Common myeloid progenitor, CD34-positive (primary cell): ENCODE results near the gene MEX3C.

Source experiments
- CTCF ChIA-PET: fragments of 350-600 bp; sonication (Branson Sonifier 250); formaldehyde crosslinking; loops from one replicate; lab custom pipeline; 2021; ENCODE audit warnings: antibody characterized with exemption; lab: Charles Lee
- POLR2A ChIA-PET: fragments of 350-600 bp; sonication (Branson Sonifier 250); formaldehyde crosslinking; loops from one replicate; lab custom pipeline; 2021; ENCODE audit warnings: antibody characterized with exemption; lab: Charles Lee
- DNase-seq, 3 donors: peaks; one replicate each; pipeline versions ENCODE4 v3.0.0 to v3.0.0-alpha.2; 2013
- H3K27ac ChIP-seq, 2 experiments: 1 replicate in 1 of 2; 2 replicates in 1 of 2; pipeline ENCODE4 v1.7.0; 2013; ENCODE audit warnings: inconsistent platforms in 2 of 2, low read length in 2 of 2, mild to moderate bottlenecking in 2 of 2, low read depth in 1 of 2, moderate library complexity in 1 of 2; ENCODE audit not compliant: severe bottlenecking in 2 of 2, insufficient read depth in 1 of 2, poor library complexity in 1 of 2
- H3K27me3 ChIP-seq, 5 experiments: replicated peaks in 2 of 5; 1 replicate in 3 of 5; 2 replicates in 2 of 5; pipeline versions ENCODE4 v1.6.1 to v1.7.0; 2013; ENCODE audit warnings: low read length in 4 of 5, mild to moderate bottlenecking in 2 of 5, moderate library complexity in 2 of 5, inconsistent platforms in 1 of 5; ENCODE audit not compliant: insufficient read depth in 5 of 5, control insufficient read depth in 4 of 5
- H3K36me3 ChIP-seq, 4 experiments: 1 replicate in 2 of 4; 2 replicates in 2 of 4; pipeline versions ENCODE4 v1.6.1 to v1.7.0; 2013; ENCODE audit warnings: low read length in 3 of 4, control low read depth in 1 of 4, mild to moderate bottlenecking in 1 of 4; ENCODE audit not compliant: control insufficient read depth in 4 of 4, insufficient read depth in 4 of 4
- H3K4me1 ChIP-seq, 4 experiments: 1 replicate in 3 of 4; 2 replicates in 1 of 4; pipeline versions ENCODE4 v1.6.1 to v1.7.1; 2013; ENCODE audit warnings: low read length in 3 of 4, mild to moderate bottlenecking in 3 of 4, control low read depth in 1 of 4, inconsistent platforms in 1 of 4, moderate library complexity in 1 of 4; ENCODE audit not compliant: control insufficient read depth in 4 of 4, insufficient read depth in 4 of 4; ENCODE audit errors: control extremely low read depth in 1 of 4
- H3K4me3 ChIP-seq, 7 experiments: 1 replicate in 4 of 7; 2 replicates in 3 of 7; pipeline versions ENCODE4 v1.5.1 to v1.7.0; 2013; ENCODE audit warnings: mild to moderate bottlenecking in 7 of 7, low read length in 6 of 7, moderate library complexity in 6 of 7, inconsistent platforms in 2 of 7, low read depth in 2 of 7, control low read depth in 1 of 7; ENCODE audit not compliant: insufficient read depth in 4 of 7, control insufficient read depth in 1 of 7; ENCODE audit errors: extremely low read depth in 1 of 7
- H3K9me3 ChIP-seq, 5 experiments: 1 replicate in 4 of 5; 2 replicates in 1 of 5; pipeline versions ENCODE4 v1.6.1 to v1.7.1; 2013; ENCODE audit warnings: low read length in 4 of 5, mild to moderate bottlenecking in 2 of 5, inconsistent platforms in 1 of 5, low read depth in 1 of 5, moderate library complexity in 1 of 5; ENCODE audit not compliant: control insufficient read depth in 4 of 5, insufficient read depth in 2 of 5; ENCODE audit errors: control extremely low read depth in 1 of 5
- WGBS: methylation state at CpG from one replicate; pipeline ENCODE4 v1.1.5; 2013; ENCODE audit not compliant: insufficient coverage; 5-methylcytosine and 5-hydroxymethylcytosine counted together

MEX3C gene

GRCh38 chr18:51227660-51228059 lies 30.2 kb upstream of the MEX3C start:
- Histone ChIP-seq H3K4me3 (no peak overlapping the region), H3K36me3 (no peaks in the 10 kb centered on the region), H3K4me1 (no peaks in the 10 kb centered on the region), H3K27ac (no peak overlapping the region), H3K9me3 (no peaks in the 10 kb centered on the region), H3K27me3 (no peaks in the 10 kb centered on the region)
- WGBS: 83% methylated on average over 1 of the region's 1 CpG
- POLR2A ChIA-PET: no interaction called here
- no peak for DNase-seq
- CTCF ChIA-PET: no interaction called here

DNA sequence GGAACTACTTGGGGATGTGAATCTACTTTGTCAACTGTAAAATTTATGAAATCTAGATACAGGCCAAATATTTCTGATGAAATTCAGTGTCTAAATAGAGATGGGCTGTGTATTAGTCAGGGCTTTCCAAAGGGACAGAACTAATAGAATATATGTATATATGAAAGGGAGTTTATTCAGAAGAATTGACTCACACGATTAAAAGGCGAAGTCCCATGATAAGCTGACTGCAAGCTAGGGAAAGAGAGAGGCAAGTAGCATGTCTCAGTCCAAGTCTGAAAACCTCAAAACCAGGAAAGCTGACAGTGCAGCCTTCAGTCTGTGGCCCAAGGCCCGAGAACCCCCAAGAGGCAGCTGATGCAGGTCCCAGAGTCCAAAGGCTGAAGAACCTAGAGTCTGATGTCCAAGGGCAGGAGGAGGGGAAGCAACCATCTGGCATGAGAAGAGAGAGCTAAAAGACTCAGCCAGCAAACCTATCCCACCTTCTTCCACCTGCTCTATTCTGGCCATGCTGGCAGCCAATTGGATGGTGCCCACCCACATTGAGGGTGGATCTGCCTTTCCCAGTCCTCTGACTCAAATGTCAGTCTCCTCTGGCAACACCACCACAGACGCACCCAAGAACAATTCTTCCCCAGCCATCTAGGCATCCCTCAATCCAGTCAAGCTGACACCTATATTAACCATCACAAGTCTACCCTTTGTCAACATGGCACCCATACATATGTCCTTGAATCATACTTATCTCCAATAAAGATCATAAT lies 29.3 kb upstream of the MEX3C start:
- CTCF ChIA-PET: no interaction called here
- Histone ChIP-seq H3K9me3 (peaks cover 0 to 2% (median 0%) of the 10 kb centered on the region in 5 experiments), H3K36me3 (no peaks in the 10 kb centered on the region), H3K4me1 (no peaks in the 10 kb centered on the region), H3K27me3 (peaks cover 0 to 1% (median 0%) of the 10 kb centered on the region in 5 experiments), H3K27ac (no peak overlapping the region), H3K4me3 (no peak overlapping the region)
- WGBS: 100% methylated on average over 4 of the region's 4 CpGs
- POLR2A ChIA-PET: no interaction called here
- DNase-seq: no peak

- ChIA-PET CTCF (no interaction called here), POLR2A (no interaction called here)
- Histone ChIP-seq H3K4me3 (no peak overlapping the region), H3K27ac (no peak overlapping the region), H3K4me1 (no peaks in the 10 kb centered on the region), H3K36me3 (no peaks in the 10 kb centered on the region), H3K27me3 (peaks cover 0 to 1% (median 0%) of the 10 kb centered on the region in 5 experiments), H3K9me3 (peaks cover 0 to 2% (median 0%) of the 10 kb centered on the region in 5 experiments)
- 89% methylated on average over 1 of the region's 4 CpGs for WGBS
- no peak for DNase-seq
These were observed 28.6 kb upstream of the MEX3C start for GRCh38 chr18:51226068-51226467.

GRCh38 chr18:51212606-51213005 lies 15.1 kb upstream of the MEX3C start:
- H3K36me3 ChIP-seq: no peaks in the 10 kb centered on the region
- H3K27ac ChIP-seq: no peak overlapping the region
- peaks cover 4 to 16% (median 10%) of the 10 kb centered on the region in 4 experiments for H3K4me1 ChIP-seq
- H3K27me3 ChIP-seq: no peaks in the 10 kb centered on the region
- ChIA-PET POLR2A (no interaction called here), CTCF (interaction anchor here (0.9 to 1.0 kb wide), 2 partner anchors 16 to 66 kb away, joined by 3 to 4 read pairs; partner anchors contain the start of gene MEX3C)
- H3K4me3 ChIP-seq: no peak overlapping the region
- no peak for DNase-seq
- H3K9me3 ChIP-seq: no peaks in the 10 kb centered on the region
- 100% methylated on average over 1 of the region's 2 CpGs for WGBS

- no CpG with 5 or more reads among the region's 4 CpGs for WGBS
- POLR2A ChIA-PET: no interaction called here
- peak; percentile 70 to 95 (median 92) for DNase-seq
These were observed 14.1 kb upstream of the MEX3C start for GRCh38 chr18:51211552-51211951.

GRCh38 chr18:51196811-51197660 lies 445 bp downstream of the MEX3C start:
- CTCF ChIA-PET: interaction anchor here (1.0 to 5.5 kb wide), 6 partner anchors 12 to 87 kb away, joined by 3 to 29 read pairs (median 4); no protein-coding TSS in a partner anchor
- DNase-seq: peak; percentile 18 to 68 (median 60)
- peak overlapping the region; percentile 84 to 99 (median 89) for H3K4me3 ChIP-seq

More at GRCh38 chr18:51211552-51211951, 14.1 kb upstream of the MEX3C start:
- Histone ChIP-seq H3K4me3 (peak overlapping the region in 1 of 7 experiments; percentile 17), H3K27ac (no peak overlapping the region), H3K9me3 (no peaks in the 10 kb centered on the region), H3K4me1 (peaks cover 4 to 16% (median 10%) of the 10 kb centered on the region in 4 experiments), H3K36me3 (no peaks in the 10 kb centered on the region), H3K27me3 (no peaks in the 10 kb centered on the region)
- CTCF ChIA-PET: no interaction called here

More at GRCh38 chr18:51196811-51197660, 445 bp downstream of the MEX3C start:
- peaks cover 11 to 31% (median 22%) of the 10 kb centered on the region in 4 experiments for H3K4me1 ChIP-seq
- POLR2A ChIA-PET: interaction anchor here (1.1 kb wide), 1 partner anchor 167 kb away, joined by 3 read pairs; the partner anchor contains the start of gene SMAD4
- H3K27ac ChIP-seq: peak overlapping the region; percentile 79 to 87
- H3K27me3 ChIP-seq: no peaks in the 10 kb centered on the region
- H3K36me3 ChIP-seq: peaks cover 0 to 7% (median 2%) of the 10 kb centered on the region in 4 experiments
- WGBS: under 1% methylated on average over 67 of the region's 102 CpGs
- H3K9me3 ChIP-seq: no peaks in the 10 kb centered on the region
